T-helper 1 cell treated with Interleukin-12 subunit alpha and Interleukin-12 subunit beta and Interleukin-4 antibody, amounts not matched to agents 30 ng/mL and 1 ng/mL, for 36 hours (primary cell): Measurements from ENCODE around the gene SPDYE5. TPM values are rescaled to one million over a fixed set of nuclear protein-coding genes. Genes with fewer than 3 reads are reported as not detected.
"Not testable (repeated sequence)": the region's sequence is repeated elsewhere in the genome, so short reads cannot be mapped to it uniquely, and the experiment has no call there.

Source experiments
- intact Hi-C: fragments of 100-400 bp; cut with micrococcal nuclease; formaldehyde crosslinking; loops from one replicate; pipeline ENCODE4 v1.15.1; 2024
- total RNA-seq: library from RNA; stranded (reverse); gene quantifications from 2 replicates; pipeline ENCODE4 v1.2.3, GENCODE V29; 2022

SPDYE5 gene, protein sequence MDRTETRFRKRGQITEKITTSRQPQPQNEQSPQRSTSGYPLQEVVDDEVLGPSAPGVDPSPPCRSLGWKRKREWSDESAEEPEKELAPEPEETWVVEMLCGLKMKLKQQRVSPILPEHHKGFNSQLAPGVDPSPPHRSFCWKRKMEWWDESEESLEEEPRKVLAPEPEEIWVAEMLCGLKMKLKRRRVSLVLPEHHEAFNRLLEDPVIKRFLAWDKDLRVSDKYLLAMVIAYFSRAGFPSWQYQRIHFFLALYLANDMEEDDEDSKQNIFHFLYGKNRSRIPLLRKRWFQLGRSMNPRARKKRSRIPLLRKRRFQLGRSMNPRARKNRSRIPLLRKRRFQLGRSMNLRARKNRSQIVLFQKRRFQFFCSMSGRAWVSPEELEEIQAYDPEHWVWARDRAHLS
- total RNA-seq = not detected in 2 replicates

DNA sequence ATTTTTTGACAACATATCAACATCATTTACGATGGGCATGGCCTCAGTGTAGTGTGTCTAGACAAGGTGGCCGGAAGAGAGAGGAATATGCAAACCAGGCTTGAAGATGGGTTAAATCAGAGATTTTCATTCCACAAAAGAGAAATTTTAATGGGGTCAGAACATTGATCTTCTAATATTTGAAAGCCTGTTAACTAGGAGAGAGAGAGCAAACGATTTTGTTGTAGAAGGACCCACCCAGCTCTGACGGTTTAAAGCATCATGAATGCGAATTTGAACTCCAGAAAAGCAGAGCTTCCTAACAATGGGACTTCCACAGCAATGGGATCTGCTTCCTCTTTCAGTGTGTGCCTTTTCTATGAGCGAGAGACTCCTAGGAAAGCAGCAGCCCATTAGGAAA, at the start of gene SPDYE5:
Gene SPDYE5 (plus strand): TSS at position 301 of the 400 bp plus-strand sequence. CDS start 1,728 bp downstream, outside the sequence.
- intact Hi-C loops = not testable (repeated sequence)

DNA sequence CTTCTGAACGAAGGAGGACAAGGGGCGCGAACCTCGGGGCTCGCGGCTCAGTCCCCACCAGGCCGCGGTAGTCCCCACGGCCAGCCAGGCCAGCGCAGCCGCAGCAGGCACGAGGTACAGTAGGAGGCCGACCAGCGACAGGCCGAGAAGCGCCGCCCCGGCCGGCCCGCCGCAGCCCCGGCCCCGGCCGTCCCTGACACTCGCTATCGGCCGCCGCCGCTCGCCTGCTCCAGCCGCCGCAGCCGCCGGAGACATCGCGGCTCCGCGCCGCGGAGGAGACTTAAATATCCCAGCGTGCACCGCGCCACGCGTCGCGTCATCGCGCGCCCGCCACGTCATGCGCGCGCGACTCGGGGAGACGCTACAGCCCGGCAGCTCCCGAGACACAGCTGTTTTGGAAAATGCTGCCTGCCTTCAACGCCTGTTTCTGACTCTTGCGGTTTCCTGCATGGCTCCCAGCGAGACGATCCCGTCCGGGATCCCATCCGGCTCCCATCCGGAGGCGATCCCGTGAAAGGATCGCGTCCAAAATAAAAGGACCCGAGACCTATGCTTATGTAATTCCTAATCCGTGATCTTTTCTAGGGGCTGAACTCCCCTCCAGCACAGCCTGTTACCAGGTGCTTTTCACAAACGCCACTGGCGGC, 49.5 kb upstream of the SPDYE5 start:
- intact Hi-C loops = not testable (repeated sequence)

DNA sequence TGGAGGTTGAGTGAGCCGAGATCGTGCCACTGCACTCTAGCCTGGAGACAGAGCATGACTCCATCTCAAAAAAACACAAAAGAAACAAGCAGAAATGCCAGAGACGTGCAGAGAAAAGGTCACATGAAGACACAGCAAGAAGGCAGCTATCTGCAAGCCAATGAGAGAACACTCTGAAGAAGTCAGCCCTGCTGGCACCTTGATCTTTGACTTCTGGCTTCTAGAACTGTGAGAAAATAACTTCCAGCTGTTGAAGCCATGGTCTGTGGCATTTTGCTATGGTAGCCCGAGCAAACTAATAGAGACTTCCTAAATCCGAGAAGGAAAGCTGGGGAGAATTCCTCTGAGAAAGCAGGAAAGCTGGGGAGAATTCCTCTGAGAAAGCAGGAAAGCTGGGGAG, 42.2 kb upstream of the SPDYE5 start:
- intact Hi-C loops = not testable (repeated sequence)

DNA sequence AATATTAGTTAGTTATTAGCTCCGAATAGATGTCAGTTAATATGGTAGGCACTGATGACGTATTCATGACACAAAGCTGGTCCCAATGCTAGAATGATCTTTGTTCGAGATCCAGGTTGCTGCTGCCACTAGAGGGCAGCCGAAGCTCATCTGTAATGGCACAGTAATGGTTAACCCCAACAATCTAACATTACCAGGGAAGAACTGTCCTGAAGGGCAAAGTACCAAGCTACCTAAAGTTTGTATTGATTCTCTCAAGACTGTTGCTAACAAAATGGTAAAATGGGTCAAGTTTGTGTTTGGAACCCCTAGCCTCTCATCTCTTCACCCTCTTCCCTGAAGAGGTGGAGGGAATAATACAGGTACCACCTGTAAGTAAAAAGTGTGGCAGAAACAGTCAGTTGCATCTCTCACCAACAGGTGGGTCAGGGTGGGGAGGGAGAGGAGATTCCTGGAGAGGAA, 39.6 kb upstream of the SPDYE5 start:
- intact Hi-C loops = not testable (repeated sequence)

DNA sequence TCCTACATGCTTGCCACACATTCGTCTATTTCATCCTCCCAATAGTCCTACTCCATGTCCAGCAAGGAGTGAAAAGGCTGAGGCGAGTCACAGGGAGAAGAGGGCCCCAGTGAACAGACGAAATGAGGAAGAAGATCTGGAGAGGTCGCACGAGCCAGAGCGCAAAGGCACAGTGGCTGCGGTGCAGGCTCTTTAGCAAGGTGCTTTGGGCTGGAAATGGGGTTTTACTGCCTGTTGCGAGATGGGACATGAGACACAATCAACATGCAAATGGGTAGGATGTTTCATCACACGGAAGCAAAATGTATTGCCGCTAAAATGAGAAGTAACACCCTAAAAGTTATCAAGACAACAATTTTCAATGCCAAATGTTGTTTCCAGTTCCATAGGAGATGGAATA, 35.7 kb upstream of the SPDYE5 start:
- intact Hi-C loops = not testable (repeated sequence)

DNA sequence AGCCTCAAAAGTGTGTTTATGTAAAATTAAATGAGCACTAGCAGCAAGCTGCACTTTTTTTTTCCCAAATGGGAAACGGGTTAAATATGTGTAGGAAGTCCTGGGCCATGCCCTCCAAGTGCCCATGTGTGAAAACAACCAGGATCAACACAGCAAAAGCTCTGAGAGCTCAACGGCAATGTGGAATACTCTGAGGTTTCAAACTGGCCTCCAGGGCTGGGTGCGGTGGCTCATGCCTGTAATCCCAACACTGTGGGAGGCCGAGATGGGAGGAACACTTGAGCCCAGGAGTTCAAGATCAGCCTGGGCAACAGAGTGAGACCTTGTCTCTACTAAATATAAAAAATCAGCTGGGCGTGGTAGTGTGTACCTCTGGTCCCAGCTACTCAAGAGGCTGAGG, 34.1 kb upstream of the SPDYE5 start:
- intact Hi-C loops = not testable (repeated sequence)

DNA sequence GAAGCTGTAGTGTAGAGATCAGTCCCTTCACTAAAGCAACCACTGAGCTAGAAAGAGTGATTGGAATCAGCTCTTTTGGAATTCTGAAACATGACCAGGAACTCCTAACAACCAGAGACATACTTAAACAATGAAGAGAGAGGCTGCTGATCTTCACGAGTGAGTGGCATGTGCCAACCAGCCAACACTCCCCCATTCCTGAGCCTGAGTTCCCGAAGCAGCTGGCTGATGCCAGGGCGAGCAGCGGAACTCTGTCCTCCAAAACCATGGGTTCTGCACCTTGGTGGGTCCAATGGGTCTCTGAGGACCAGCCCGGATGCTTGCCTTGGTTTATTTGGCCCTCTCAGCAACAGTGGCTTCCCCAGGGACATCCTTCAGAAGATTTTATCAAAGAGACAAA, 31.6 kb upstream of the SPDYE5 start:
- intact Hi-C loops = not testable (repeated sequence)

DNA sequence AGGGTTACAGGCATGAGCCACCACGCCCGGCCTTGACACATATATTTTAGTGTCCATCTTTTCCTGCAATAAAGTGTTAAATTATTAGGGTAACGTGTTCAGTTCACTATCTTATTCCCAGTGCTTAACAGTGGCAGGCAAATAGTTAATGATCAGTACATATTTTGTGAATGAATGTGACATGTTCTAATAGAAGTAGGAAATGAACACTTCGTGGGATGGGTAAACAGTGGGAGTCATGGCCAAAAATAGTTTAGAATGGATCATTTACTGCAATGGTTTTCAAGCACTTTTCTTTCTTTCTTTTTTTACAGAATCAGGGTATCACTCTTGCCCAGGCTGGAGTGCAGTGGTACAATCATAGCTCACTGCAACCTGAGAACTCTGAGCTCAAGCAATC, 22.0 kb upstream of the SPDYE5 start:
- intact Hi-C loops = not testable (repeated sequence)

DNA sequence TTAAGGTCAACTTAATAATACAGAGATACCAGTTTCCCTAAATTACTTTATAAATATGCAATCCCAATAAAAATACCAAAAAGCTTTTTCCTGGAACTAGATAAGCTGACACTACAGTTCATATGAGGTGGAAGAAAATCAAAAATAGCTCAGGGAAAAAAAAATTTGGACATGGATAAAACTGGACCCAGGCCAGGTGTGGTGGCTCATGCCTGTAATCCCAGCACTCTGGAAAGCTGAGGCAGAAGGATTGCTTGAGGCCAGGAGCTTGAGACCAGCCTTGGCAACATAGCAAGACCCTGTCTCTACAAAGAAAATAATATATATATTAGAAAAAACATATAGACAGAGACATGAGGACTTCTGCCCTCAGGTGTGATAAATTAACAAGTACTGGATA, 14.7 kb upstream of the SPDYE5 start:
- intact Hi-C loops = not testable (repeated sequence)

DNA sequence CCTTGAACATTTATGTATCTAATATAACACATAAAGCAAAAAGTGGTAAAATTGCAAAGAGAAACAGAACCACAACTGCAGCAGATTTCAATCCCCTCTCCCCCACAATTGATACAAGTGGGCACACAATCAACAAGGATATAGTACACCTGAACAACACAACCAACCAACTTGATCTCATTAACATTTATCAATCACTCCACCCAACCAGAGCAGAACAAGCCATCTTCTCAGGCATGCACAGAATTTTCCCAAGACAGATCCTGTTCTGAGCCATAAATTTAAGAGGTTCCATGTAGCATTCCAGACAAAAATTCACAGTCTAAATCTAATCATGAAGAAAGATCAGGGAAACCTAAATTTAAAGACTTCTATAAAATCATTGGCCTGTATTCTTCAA, 11.8 kb upstream of the SPDYE5 start:
- intact Hi-C loops = not testable (repeated sequence)

DNA sequence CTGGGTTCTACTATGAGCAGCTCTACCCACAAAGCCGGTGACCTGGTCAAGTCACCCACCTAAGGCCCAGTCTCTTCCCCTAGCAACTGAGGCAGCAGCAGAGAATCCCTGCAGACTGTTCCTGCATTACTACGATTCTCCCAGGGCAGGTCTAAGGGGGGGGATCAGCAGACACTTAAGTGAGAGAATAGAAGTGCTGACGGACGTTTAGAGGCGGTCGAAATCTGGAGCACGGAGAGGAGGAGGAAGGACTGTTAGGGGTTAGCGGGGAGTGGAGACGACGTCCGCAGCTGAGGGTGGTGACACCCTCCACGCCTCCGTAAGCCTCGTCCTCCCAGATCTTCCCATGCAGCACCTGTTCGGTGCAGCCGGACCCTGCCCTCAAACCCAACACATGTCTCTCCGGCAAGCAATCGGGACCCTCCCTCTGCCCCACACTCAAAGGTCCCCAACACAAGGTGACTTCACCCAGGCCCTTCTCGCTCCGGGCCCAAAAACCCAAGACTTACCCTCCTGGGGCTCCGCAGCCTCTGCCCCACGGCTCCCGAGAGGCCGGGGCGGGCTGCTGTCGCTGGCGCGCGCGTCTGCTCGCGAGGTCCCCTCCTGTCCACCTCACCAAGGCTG, 6.7 kb upstream of the SPDYE5 start:
- intact Hi-C loops = loop anchor here (5.0 kb wide), 1 partner anchor 562 kb away; the partner anchor contains the start of genes MDH2 and STYXL1

DNA sequence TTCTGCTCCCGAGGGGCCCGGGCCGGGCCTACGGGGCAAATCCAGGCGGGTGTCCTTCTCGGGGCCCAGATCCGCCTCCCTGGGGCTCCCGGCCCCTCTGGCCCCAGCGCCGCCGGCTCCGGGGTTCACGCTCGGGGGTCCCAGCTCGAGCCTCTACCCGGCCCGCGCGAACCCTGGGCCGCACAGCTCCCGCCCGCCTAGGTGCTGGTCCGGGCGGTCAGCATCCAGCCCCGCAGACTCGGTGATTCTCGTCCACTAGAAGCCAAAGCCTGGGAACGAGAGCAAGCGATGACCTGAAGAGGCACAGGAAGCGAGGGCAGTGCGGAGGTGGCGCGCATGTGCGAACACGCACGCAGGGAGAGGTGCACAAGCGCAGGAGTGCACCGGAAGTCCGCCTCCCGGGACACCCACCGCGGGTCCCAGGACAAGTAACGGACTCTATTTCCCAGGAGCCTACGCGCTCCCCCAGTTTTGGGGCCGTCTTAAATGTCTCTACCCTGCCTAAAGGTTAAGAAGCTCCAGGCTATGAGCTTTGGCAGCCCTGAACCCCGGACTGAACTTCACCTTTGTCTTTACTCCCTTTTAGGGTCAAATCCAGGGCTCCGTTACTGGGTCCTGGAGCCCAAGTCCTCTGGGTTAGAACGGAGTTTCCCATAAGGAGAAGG, 6.0 kb upstream of the SPDYE5 start, which contains the start of gene POM121C:
Gene POM121C (minus strand): TSS at position 321 of the 665 bp plus-strand sequence. CDS start 44,803 bp downstream, outside the sequence.
- intact Hi-C loops = loop anchor here (1.0 to 5.0 kb wide), 2 partner anchors 42 to 561 kb away; partner anchors contain the start of genes MDH2 and STYXL1

DNA sequence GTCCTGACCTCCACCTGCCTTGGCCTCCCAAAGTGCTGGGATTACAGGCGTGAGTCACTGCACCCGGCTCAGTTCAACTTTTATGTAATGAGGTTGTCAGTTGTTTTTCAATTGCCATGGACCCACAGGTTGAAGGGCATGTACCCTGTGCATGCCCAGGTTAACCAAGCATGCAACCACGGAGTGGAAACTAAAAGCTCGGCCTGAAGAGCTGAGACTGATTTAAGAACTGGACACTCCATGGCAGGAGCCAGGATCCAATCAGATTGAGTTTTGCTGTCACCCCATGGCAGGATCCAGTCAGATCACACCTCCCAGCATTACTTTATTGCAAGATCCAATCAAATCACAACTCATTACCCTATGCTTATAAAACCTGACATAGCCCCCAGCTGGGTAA, 16.9 kb downstream of the SPDYE5 start:
- intact Hi-C loops = not testable (repeated sequence)

DNA sequence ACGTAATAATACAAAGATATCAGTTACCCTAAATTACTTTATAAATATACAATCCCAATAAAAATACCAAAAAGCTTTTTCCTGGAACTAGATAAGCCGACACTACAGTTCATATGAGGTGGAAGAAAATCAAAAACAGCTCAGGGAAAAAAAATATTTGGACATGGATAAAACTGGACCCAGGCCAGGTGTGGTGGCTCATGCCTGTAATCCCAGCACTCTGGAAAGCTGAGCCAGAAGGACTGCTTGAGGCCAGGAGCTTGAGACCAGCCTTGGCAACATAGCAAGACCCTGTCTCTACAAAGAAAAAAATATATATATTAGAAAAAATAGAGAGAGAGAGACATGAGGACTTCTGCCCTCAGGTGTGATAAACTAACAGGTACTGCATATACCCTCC, 26.7 kb downstream of the SPDYE5 start:
- intact Hi-C loops = not testable (repeated sequence)

DNA sequence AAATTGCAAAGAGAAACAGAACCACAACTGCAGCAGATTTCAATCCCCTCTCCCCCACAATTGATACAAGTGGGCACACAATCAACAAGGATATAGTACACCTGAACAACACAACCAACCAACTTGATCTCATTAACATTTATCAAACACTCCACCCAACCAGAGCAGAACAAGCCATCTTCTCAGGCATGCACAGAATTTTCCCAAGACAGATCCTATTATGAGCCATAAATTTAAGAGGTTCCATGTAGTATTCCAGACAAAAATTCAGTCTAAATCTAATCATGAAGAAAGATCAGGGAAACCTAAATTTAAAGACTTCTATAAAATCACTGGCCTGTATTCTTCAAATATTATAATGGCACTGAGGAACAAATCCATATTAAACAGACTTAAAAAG, 29.6 kb downstream of the SPDYE5 start:
- intact Hi-C loops = not testable (repeated sequence)

DNA sequence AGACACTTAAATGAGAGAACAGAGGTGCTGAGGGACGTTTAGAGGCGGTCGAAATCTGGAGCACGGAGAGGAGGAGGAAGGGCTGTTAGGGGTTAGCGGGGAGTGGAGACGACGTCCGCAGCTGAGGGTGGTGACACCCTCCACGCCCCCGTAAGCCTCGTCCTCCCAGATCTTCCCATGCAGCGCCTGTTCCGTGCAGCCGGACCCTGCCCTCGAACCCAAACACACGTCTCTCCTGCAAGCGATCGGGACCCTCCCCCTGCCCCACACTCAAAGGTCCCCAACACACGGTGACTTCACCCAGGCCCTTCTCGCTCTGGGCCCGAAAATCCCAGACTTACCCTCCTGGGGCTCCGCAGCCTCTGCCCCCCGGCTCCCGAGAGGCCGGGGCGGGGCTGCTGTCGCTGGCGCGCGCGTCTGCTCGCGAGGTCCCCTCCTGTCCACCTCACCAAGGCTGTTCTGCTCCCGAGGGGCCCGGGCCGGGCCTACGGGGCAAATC, 35.2 kb downstream of the SPDYE5 start:
- intact Hi-C loops = not testable (repeated sequence)

DNA sequence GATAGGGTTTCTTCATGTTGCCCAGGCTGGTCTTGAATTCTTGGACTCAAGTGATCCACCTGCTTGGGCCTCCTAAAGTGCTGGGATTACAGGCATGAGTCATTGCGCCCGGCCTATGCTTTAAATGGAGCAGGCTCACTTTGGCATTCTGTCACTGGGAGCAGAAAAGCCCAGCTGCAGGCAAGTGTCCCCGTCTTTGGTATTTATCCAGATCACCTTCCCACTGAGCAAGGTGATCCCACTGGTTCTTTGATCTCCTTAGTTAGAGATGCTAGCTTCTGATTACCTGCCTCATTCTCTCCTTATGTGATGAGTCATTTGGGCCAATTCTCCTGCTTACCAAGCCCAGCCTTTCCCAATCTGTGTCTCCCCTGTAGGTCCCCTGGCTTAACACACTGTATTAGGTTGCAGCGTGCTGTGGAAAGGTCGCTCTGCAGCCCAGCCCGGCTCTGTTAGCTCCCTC, 39.3 kb downstream of the SPDYE5 start:
- intact Hi-C loops = no loop called here

DNA sequence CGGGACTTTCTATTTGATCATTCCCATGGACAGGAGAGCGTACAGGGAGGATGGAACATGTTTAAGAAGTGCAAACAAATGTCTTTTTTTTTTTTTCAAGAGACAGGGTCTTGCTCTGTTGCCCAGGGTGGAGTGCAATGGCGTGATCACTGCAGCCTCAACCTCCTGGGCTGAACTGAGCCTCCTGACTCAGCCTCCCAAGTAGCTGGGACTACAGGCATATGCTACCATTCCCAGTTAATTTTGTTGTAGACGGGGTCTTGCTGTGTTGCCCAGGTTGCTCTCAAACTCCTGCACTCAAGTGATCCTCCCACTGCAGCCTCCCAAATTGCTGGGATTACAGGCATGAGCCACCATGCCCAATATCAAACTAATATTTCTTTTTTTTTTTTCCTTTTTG, 40.5 kb downstream of the SPDYE5 start:
- intact Hi-C loops = no loop called here

DNA sequence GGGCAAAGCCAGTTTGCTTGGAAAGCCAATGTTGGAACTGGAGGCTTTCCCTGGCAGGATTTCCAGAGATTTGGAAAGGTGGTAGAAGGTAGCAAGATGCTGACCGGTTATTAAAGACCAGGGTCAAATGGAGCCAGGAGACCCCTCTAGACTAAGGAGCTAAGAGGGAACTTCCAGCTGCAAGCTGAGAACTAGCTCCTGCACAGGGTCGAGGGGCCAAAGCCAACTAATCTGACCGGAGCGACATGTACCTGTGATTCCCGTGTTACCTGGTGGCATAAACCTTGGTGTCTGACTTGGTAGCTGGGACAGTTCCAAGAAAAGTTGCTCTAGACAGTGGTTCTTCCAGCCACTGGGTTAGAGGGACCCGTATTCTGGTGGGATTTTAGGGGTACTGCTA, 41.8 kb downstream of the SPDYE5 start:
- intact Hi-C loops = no loop called here

DNA sequence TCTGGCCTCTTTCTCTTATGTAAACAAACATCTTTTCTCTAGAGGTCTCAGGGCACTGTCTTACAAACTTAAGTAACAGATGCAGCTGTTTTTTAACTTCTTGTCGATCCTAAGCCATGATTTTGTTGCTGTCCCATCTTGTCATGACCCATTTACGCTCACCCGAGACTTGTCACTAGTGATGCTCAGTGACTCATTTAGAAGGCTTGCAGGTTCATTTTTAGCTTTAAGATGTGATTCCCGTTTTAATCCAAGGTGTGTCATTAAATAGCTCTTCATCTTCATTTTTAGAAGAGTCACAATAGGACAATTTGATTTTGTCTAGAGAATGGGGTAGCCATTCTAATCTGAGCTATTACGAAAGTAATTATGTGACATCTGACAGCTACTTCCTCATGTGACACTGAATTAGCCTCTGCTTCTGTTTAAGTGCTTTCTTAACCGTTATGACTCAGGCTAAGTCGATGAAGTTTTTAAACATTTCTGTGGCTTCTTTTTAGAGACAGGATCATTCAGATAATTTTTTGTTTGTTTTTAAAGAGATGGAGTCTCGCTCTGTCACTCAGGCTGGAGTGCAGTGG, 42.7 kb downstream of the SPDYE5 start:
- intact Hi-C loops = no loop called here

DNA sequence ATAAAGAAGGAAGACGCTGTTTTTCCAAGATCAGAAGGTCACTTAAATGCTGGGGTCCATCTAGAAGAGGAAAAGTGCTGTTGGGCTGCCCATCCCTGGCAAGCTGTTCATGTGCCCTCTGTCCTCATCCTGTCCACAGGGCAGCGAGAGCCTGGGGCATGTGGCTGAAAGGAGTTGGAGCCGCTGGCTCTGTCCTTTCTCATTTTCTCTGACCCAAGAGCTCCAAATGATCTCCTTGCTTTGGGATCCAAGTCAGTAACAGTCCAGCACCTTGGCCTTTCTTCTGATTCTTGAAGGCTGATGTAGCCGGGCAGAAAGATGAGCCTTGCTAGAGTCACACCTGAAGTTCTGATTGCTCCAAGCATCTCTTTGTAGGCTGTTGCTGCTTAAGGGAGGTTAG, 44.4 kb downstream of the SPDYE5 start:
- intact Hi-C loops = no loop called here
